Esophagus squamous epithelium (tissue), 5 donors: ENCODE measurements around the gene ZBTB17. TPM values are rescaled to one million over a fixed set of nuclear protein-coding genes. Genes with fewer than 3 reads are reported as not detected.
A peak's percentile ranks its signal among the peaks of the same experiment; 100 is the strongest.

Experiments
- DNase-seq: peaks from one replicate; lab custom pipeline; 2025; lab: John Stamatoyannopoulos, UW
- H3K27ac ChIP-seq, 4 donors: fragments of 200-600 bp; sonication (generic); one replicate each; pipeline ENCODE4 v1.5.1; 2016 to 2019; ENCODE audit warnings: mild to moderate bottlenecking in 1 of 4
- H3K27me3 ChIP-seq, 4 donors: fragments of 200-600 bp; sonication (generic); 1 replicate in 3 of 4; 2 replicates in 1 of 4; pipeline versions ENCODE4 v1.5.1 to v1.6.0; 2017 to 2021; ENCODE audit warnings: antibody characterized with exemption in 1 of 4
- H3K36me3 ChIP-seq, 3 donors: fragments of 200-600 bp; sonication (generic); one replicate each; pipeline ENCODE4 v1.5.1; 2016 to 2019
- H3K4me1 ChIP-seq, 3 donors: fragments of 200-600 bp; sonication (generic); one replicate each; pipeline ENCODE4 v1.5.1; 2017 to 2019
- H3K4me3 ChIP-seq, 4 donors: fragments of 200-600 bp; sonication (generic); 1 replicate in 3 of 4; 2 replicates in 1 of 4; pipeline ENCODE4 v1.5.1; 2016 to 2019; ENCODE audit warnings: mild to moderate bottlenecking in 2 of 4, moderate library complexity in 1 of 4
- H3K9me3 ChIP-seq, 3 donors: fragments of 200-600 bp; sonication (generic); one replicate each; pipeline ENCODE4 v1.5.1; 2016 to 2019
- CTCF ChIP-seq, 6 experiments: fragments of 450-650 bp in 4 of 6; fragments of 200-600 bp in 2 of 6; sonication (generic) in 2 of 6; IDR thresholded peaks; one replicate each; pipeline ENCODE4 v1.5.1; 2016 to 2019; ENCODE audit warnings: antibody characterized with exemption in 6 of 6, mild to moderate bottlenecking in 4 of 6, moderate library complexity in 4 of 6
- POLR2A ChIP-seq, 4 donors: fragments of 450-650 bp; IDR thresholded peaks; one replicate each; pipeline ENCODE4 v1.6.1; 2017; ENCODE audit warnings: antibody characterized with exemption in 4 of 4, mild to moderate bottlenecking in 4 of 4, moderate library complexity in 3 of 4
- WGBS, 2 donors: methylation state at CpG; one replicate each; pipeline ENCODE4 v1.1.5; 2018; 5-methylcytosine and 5-hydroxymethylcytosine counted together
- intact Hi-C: fragments of 100-400 bp; cut with DNase I; formaldehyde crosslinking; loops from one replicate; pipeline ENCODE4 v1.15.0; 2022
- total RNA-seq, 4 donors: library from RNA; depleted of rRNA; stranded (reverse); fragments of >200 nt; gene quantifications; one replicate each; pipeline ENCODE4 v1.1.0, GENCODE V29; 2016
- donor health status: DM: yes; HTN: yes; CAD: no.

ZBTB17 gene
- total RNA-seq, 4 donors from 2014 or later = 19.1 to 33.1 (median 26.8) TPM

GRCh38 chr1:15948091-15948591, 27.8 kb downstream of the ZBTB17 start:
- peaks cover 46 to 60% (median 54%) of the 10 kb centered on the region in 3 donors for H3K4me1 ChIP-seq
- WGBS, 2 donors = 74 to 80% methylated on average over 4 to 5 of the region's 16 CpGs
- peaks cover 34 to 52% (median 39%) of the 10 kb centered on the region in 3 donors for H3K36me3 ChIP-seq
- TF ChIP-seq CTCF (IDR thresholded peaks at IDR 0.05) (no peak), POLR2A (IDR thresholded peaks at IDR 0.05) (no peak)
- intact Hi-C loops = no loop called here
- H3K27ac ChIP-seq = peak overlapping the region; percentile 89 to 97 (median 96)
- H3K4me3 ChIP-seq = no peak overlapping the region
- H3K9me3 ChIP-seq = no peaks in the 10 kb centered on the region
- H3K27me3 ChIP-seq = no peaks in the 10 kb centered on the region
- DNase-seq = no peak

DNA sequence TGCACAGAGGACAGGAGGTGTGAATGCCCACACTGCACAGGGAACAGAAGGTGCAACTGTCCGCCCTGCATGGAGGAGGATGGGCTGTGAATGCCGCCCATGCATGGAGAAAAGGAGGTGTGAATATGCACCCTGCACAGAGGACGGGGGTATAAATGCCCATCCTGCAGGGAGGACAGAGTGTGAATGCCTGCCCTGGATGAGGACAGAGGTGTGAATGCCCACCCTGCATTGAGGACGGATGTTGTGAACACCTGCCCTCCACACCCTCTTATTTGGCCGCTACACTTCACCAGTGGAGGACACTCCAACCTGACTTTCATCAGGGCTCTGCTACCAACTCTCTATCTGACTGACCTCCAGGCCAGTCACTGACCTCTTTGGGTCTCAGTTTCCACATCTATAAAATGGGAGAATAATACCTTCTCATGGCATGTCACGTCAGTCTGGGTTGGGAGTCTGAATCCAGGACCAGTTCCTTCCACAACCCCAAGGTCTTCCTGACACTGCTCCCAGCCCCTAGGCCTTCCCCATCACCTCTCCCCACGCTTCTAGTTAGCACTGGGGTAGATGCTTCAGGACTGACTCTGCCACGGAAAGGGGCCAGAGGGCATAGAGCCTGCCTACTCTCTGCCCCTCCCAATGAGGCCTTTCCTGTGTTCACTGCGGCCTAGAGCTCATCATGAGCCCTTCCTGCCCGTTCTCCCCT, 28.4 kb downstream of the ZBTB17 start:
- H3K36me3 ChIP-seq = peaks cover 40 to 58% (median 45%) of the 10 kb centered on the region in 3 donors
- H3K4me3 ChIP-seq = no peak overlapping the region
- intact Hi-C loops = no loop called here
- H3K27me3 ChIP-seq = no peaks in the 10 kb centered on the region
- TF ChIP-seq POLR2A (IDR thresholded peaks at IDR 0.05) (no peak), CTCF (IDR thresholded peaks at IDR 0.05) (no peak)
- H3K27ac ChIP-seq = peak overlapping the region; percentile 89 to 97 (median 96)
- no peak for DNase-seq
- 81 to 82% methylated on average over 9 to 10 of the region's 10 CpGs for WGBS, 2 donors
- peaks cover 40 to 54% (median 48%) of the 10 kb centered on the region in 3 donors for H3K4me1 ChIP-seq
- no peaks in the 10 kb centered on the region for H3K9me3 ChIP-seq

- H3K27me3 ChIP-seq = no peaks in the 10 kb centered on the region
- H3K27ac ChIP-seq = no peak overlapping the region
- no peak for TF ChIP-seq POLR2A (IDR thresholded peaks at IDR 0.05)
- no peak overlapping the region for H3K4me3 ChIP-seq
- 93 to 94% methylated on average over 5 to 8 of the region's 18 CpGs for WGBS, 2 donors
- H3K9me3 ChIP-seq = no peaks in the 10 kb centered on the region
- intact Hi-C loops = no loop called here
- peaks cover 40 to 65% (median 53%) of the 10 kb centered on the region in 3 donors for H3K36me3 ChIP-seq
- DNase-seq = no peak
- peaks cover 33 to 47% (median 40%) of the 10 kb centered on the region in 3 donors for H3K4me1 ChIP-seq
Observed at GRCh38 chr1:15946571-15947381, 29.1 kb downstream of the ZBTB17 start.

DNA sequence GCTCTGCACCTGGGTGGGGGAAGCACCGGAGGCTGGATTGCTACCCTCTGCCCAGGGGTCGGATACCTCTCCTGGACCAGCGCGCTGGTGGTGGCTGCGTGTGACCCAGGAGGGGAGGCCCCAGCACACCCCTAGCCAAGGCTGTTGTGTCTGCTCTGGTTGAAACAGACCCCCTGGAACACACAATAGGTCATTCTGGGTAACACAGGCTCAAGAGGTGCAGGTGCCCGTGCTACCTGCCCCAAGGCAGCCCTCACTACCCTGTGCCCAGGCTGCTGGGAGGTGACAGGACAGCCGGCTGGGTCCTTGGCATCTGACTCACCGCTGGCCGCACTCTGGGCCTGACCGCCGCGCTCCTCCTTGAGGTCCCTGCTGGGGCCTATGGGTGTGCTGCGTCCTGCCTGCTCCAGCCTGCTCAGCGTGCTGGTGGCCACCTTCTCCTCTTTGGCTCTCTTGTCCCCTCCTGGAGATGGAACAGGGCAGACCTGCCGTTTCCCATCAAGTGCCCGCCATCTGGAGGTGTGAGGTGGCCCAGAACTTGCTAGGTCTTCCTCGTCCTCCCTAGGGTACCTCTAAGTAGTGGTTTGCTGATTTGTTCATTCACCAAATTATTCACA, 30.0 kb downstream of the ZBTB17 start:
- TF ChIP-seq CTCF (IDR thresholded peaks at IDR 0.05) (no peak), POLR2A (IDR thresholded peaks at IDR 0.05) (no peak)
- Histone ChIP-seq H3K4me3 (no peak overlapping the region), H3K9me3 (no peaks in the 10 kb centered on the region), H3K4me1 (peaks cover 24 to 38% (median 32%) of the 10 kb centered on the region in 3 donors), H3K27ac (no peak overlapping the region), H3K27me3 (no peaks in the 10 kb centered on the region), H3K36me3 (peaks cover 40 to 74% (median 61%) of the 10 kb centered on the region in 3 donors)
- 87% methylated on average over 6 of the region's 17 CpGs; no CpG with 5 or more reads in 1 of the 2 donors for WGBS, 2 donors
- DNase-seq = no peak
- intact Hi-C loops = no loop called here

DNA sequence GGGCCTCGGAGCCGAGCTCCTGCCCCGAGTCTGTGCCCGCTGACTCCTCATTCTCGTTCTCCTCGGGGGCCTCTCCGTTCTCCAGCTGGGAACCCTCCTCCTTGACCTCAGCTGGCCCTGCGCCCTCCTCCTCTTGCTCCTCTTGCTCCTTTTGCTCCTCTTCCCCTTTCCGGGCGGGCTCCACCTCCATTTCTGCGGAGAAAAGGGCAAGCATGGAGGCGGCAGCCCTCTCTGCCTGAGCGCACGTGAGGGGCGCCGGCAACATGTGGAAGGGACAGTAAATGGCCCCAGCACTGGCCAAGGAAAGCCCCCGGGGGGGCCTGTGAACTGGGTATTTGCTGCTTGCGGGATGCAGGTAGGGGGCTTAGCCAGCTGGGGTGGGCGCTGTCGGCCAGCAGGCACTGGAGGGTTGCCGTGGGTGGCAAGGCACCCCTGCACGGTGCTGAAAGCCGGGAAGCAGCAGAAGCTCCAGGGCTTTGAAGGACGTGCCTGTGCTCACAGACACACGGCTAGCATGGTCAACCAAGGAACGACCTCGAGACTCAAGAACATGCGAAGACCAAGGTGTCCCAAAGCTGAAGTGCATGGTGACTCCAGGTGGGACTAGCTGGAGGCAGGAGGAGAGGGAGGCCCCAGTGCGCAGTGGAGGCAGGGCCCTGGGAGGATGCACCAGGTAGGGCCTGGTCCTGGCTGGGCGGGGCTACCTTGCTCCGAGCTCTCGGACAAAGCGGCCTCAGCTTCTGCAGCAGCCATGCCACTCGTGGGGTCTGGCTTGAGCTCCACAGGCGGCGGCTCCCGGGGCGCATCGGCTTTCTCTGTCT, 30.7 kb downstream of the ZBTB17 start:
- intact Hi-C loops = no loop called here
- DNase-seq = no peak

More for the DNA sequence above, 30.7 kb downstream of the ZBTB17 start:
- peaks cover 17 to 31% (median 25%) of the 10 kb centered on the region in 3 donors for H3K4me1 ChIP-seq
- peaks cover 40 to 81% (median 69%) of the 10 kb centered on the region in 3 donors for H3K36me3 ChIP-seq
- no peaks in the 10 kb centered on the region for H3K27me3 ChIP-seq
- WGBS, 2 donors = 76 to 88% methylated on average over 4 to 11 of the region's 39 CpGs
- H3K9me3 ChIP-seq = no peaks in the 10 kb centered on the region
- no peak overlapping the region for H3K27ac ChIP-seq
- H3K4me3 ChIP-seq = no peak overlapping the region
- TF ChIP-seq POLR2A (IDR thresholded peaks at IDR 0.05) (no peak), CTCF (IDR thresholded peaks at IDR 0.05) (no peak)
